Panc1 (cell line): ENCODE data around the gene ACTR5.

Experiments used
- POLR2AphosphoS5 ChIP-seq: IDR thresholded peaks from 2 replicates; pipeline ENCODE4 v1.6.1; 2012; ENCODE audit warnings: mild to moderate bottlenecking, low read depth, low read length, moderate library complexity
- SIN3A ChIP-seq: IDR thresholded peaks from 2 replicates; pipeline ENCODE4 v1.6.1; 2012; ENCODE audit warnings: low read depth, mild to moderate bottlenecking, low read length, moderate library complexity, borderline replicate concordance; ENCODE audit not compliant: insufficient read depth
- TF ChIP-seq, protein P1 (sequence below), 2 experiments: IDR thresholded peaks; 2 replicates each; pipeline ENCODE4 v1.6.1; 2011 to 2012; ENCODE audit warnings: low read depth in 2 of 2, control low read depth in 1 of 2, low read length in 1 of 2, mild to moderate bottlenecking in 1 of 2, moderate library complexity in 1 of 2; ENCODE audit not compliant: insufficient read depth in 1 of 2
- TF ChIP-seq, protein P2 (sequence below): fragments of 450-650 bp; IDR thresholded peaks from 2 replicates; pipeline ENCODE4 v1.5.1; 2017; ENCODE audit warnings: mild to moderate bottlenecking

DNA sequence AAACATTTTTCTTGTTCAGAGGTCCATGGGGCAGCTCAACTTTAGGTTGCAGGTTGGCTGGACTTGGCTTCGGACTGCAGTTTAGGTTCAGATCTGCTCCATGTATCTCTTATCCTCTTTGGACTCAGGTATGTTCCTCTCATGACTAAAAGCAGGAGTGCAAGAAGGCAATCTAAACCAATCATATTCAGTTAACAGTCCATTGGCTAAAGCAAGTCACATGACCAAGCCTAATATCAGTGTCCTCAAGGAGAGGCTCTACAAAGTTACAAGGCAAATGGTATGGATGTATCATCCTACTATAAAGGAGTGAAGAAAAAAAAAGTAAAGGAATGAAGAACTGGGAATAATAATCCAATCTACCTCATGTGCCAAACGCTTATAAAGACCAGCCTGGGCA, 2.5 kb upstream of the ACTR5 start:
- no peak for TF ChIP-seq POLR2AphosphoS5
- TF ChIP-seq, protein P1, sequence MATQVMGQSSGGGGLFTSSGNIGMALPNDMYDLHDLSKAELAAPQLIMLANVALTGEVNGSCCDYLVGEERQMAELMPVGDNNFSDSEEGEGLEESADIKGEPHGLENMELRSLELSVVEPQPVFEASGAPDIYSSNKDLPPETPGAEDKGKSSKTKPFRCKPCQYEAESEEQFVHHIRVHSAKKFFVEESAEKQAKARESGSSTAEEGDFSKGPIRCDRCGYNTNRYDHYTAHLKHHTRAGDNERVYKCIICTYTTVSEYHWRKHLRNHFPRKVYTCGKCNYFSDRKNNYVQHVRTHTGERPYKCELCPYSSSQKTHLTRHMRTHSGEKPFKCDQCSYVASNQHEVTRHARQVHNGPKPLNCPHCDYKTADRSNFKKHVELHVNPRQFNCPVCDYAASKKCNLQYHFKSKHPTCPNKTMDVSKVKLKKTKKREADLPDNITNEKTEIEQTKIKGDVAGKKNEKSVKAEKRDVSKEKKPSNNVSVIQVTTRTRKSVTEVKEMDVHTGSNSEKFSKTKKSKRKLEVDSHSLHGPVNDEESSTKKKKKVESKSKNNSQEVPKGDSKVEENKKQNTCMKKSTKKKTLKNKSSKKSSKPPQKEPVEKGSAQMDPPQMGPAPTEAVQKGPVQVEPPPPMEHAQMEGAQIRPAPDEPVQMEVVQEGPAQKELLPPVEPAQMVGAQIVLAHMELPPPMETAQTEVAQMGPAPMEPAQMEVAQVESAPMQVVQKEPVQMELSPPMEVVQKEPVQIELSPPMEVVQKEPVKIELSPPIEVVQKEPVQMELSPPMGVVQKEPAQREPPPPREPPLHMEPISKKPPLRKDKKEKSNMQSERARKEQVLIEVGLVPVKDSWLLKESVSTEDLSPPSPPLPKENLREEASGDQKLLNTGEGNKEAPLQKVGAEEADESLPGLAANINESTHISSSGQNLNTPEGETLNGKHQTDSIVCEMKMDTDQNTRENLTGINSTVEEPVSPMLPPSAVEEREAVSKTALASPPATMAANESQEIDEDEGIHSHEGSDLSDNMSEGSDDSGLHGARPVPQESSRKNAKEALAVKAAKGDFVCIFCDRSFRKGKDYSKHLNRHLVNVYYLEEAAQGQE (IDR thresholded peaks at IDR 0.05; ENCODE audit: insufficient read depth in 1 of 2, low read depth in 2 of 2, low read length in 1 of 2), result no peak
- TF ChIP-seq, protein P2, sequence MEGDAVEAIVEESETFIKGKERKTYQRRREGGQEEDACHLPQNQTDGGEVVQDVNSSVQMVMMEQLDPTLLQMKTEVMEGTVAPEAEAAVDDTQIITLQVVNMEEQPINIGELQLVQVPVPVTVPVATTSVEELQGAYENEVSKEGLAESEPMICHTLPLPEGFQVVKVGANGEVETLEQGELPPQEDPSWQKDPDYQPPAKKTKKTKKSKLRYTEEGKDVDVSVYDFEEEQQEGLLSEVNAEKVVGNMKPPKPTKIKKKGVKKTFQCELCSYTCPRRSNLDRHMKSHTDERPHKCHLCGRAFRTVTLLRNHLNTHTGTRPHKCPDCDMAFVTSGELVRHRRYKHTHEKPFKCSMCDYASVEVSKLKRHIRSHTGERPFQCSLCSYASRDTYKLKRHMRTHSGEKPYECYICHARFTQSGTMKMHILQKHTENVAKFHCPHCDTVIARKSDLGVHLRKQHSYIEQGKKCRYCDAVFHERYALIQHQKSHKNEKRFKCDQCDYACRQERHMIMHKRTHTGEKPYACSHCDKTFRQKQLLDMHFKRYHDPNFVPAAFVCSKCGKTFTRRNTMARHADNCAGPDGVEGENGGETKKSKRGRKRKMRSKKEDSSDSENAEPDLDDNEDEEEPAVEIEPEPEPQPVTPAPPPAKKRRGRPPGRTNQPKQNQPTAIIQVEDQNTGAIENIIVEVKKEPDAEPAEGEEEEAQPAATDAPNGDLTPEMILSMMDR, result no peak
- TF ChIP-seq SIN3A, result no peak
